Effector memory CD8-positive, alpha-beta T cell (primary cell): ENCODE data around the gene IFNL1.
"Not testable (repeated sequence)": the region's sequence is repeated elsewhere in the genome, so short reads cannot be mapped to it uniquely, and the experiment has no call there.

Experiments
- ATAC-seq: fragments of 150-1000 bp; cut with Tn5 transposase; replicated peaks from 2 replicates; pipeline ENCODE4 v1.10.0; 2021; ENCODE audit warnings: mild to moderate bottlenecking, moderate library complexity
- DNase-seq, 3 experiments: peaks; one replicate each; pipeline ENCODE4 v3.0.0; 2021
- H3K27ac Mint-ChIP-seq, 2 donors: one replicate each; pipeline ENCODE4 v1.8.0; 2022; ENCODE audit warnings: mild to moderate bottlenecking in 2 of 2, mixed read lengths in 2 of 2, moderate library complexity in 2 of 2
- H3K27me3 Mint-ChIP-seq, 2 donors: one replicate each; pipeline ENCODE4 v1.8.0; 2022; ENCODE audit warnings: mixed read lengths in 2 of 2
- H3K36me3 Mint-ChIP-seq: one replicate; pipeline ENCODE4 v1.8.0; 2022; ENCODE audit warnings: mild to moderate bottlenecking, moderate library complexity, mixed read lengths; ENCODE audit not compliant: insufficient read depth
- H3K4me1 Mint-ChIP-seq, 2 donors: one replicate each; pipeline ENCODE4 v1.8.0; 2022; ENCODE audit warnings: low read depth in 2 of 2, mixed read lengths in 2 of 2
- H3K4me3 Mint-ChIP-seq, 2 donors: one replicate each; pipeline ENCODE4 v1.8.0; 2022; ENCODE audit warnings: mild to moderate bottlenecking in 2 of 2, mixed read lengths in 2 of 2, moderate library complexity in 2 of 2
- H3K9me3 Mint-ChIP-seq, 2 donors: one replicate each; pipeline ENCODE4 v1.8.0; 2022; ENCODE audit warnings: mixed read lengths in 2 of 2

The IFNL1 gene

DNA sequence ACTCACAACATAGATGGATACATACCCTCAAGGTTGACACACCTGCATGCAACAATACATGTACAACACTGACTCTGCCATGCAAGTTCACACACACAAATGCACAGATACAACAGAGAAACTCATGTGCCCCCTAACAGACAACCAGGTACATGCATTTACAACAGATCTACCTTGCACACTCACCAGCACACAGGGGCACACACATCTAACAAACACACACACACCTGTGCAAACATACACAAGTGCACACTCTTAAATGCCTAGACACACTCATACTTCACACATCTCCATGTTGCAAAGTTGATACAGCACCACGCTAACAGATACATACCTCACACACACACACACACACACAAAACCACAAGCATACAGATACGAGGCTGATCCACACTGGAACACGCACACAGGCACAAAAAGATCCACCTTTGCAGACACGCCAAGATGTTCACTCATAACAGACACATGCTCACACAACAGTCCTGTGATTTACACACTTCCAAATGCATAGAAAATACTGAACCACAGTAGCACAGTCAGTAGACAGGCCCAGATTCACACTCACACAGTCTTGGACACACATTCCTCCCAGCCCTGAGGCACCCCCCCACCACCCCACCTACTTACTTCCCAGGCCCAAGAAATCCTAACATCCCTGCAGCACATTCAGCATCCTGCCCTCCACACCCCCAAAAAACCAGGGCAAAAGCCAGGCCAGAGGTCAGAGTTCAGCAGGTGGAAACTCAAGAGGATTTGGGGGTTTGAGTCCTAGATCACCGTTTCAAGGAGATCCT lies 23.1 kb downstream of the IFNL1 start:
- no peak for DNase-seq
- no peak for ATAC-seq
- Mint-ChIP-seq H3K27ac (peak overlapping the region; percentile 10 to 47), H3K4me3 (peak overlapping the region; percentile 73 to 77), H3K27me3 (no peaks in the 10 kb centered on the region), H3K9me3 (no peaks in the 10 kb centered on the region), H3K36me3 (peaks cover 9% of the 10 kb centered on the region), H3K4me1 (peaks cover 29 to 39% of the 10 kb centered on the region in 2 donors)

DNA sequence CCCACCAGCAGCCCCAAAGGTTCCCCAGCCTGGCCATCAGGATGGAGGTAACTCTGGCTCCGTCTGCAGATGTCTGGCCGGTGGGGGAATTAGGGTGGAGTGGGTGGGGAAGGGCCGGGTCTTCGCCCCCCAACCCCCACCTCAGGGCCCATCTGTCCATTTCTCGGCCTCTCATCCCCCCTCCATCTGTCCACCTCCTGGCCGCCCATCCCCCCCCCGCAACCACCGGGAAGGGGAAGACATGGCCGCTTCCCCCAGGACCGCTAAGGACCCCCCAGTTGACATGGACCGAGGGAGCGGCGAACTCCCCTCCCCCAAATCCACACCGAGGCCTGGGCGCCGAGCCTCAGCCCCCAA lies 23.7 kb downstream of the IFNL1 start:
- DNase-seq: no peak
- no peak for ATAC-seq
- H3K9me3 Mint-ChIP-seq: no peaks in the 10 kb centered on the region
- no peaks in the 10 kb centered on the region for H3K27me3 Mint-ChIP-seq
- peaks cover 11% of the 10 kb centered on the region for H3K36me3 Mint-ChIP-seq
- peaks cover 29 to 39% of the 10 kb centered on the region in 2 donors for H3K4me1 Mint-ChIP-seq
- peak overlapping the region in 1 of 2 donors; percentile 47 for H3K27ac Mint-ChIP-seq
- H3K4me3 Mint-ChIP-seq: peak overlapping the region; percentile 73 to 77

DNA sequence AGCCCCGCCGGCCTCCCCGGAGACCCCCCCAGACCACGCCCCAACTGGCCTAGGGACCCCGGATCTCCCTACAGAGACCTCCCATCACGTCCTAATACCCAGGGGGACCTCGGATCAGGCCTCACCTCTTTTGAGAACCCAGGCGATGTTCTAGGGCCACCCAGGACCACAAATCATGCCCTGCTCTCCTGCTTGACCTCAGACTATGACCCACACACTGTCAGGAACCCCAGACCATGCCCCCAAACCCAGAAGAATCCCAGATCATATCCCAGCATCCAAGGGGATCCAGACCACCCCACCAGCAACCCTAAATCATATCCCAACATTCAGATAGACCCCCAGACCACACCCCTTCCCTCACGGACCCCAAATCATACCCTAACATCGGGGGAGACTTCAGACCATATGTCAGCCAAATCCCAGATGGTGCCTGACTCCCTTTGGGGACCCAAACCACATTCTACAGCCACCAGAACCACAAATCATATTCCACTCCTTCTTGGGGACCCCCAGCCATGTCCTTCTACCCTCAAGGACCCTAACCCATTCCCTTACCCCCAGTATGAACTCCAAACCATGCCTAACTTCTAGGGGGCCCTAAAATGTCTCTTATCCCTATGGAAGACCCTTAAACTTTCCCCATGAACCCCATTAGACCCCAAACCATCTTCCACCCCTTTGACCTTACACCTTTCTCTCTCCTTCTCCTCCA lies 25.1 kb downstream of the IFNL1 start:
- peak; percentile 30 for ATAC-seq
- no peaks in the 10 kb centered on the region for H3K27me3 Mint-ChIP-seq
- DNase-seq: no peak
- peaks cover 31 to 40% of the 10 kb centered on the region in 2 donors for H3K4me1 Mint-ChIP-seq
- H3K9me3 Mint-ChIP-seq: no peaks in the 10 kb centered on the region
- peak overlapping the region; percentile 79 to 80 for H3K4me3 Mint-ChIP-seq
- H3K27ac Mint-ChIP-seq: peak overlapping the region; percentile 87 to 92
- H3K36me3 Mint-ChIP-seq: peaks cover 22% of the 10 kb centered on the region

DNA sequence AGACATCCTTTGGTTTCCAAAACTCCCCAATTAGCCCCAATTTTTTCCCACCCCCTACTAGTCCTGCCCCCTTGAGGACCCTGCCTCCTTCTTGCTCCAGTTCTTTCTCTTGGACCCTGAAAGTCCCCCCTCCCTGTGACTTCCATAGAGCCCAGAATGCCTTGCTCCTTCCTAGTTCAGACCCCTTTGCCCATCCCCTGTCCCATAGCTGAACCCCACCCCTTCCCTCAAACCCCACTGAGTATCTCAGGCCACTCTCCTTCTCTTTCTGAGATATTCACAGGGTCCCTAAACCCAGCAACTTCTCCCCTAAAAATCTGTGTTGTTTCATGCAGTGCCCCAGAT lies 25.6 kb downstream of the IFNL1 start:
- Mint-ChIP-seq H3K36me3 (peaks cover 25% of the 10 kb centered on the region), H3K4me3 (peak overlapping the region; percentile 79 to 80), H3K27ac (peak overlapping the region; percentile 87 to 92), H3K4me1 (peaks cover 31 to 43% of the 10 kb centered on the region in 2 donors), H3K9me3 (no peaks in the 10 kb centered on the region), H3K27me3 (no peaks in the 10 kb centered on the region)
- ATAC-seq (no peak), DNase-seq (no peak)

DNA sequence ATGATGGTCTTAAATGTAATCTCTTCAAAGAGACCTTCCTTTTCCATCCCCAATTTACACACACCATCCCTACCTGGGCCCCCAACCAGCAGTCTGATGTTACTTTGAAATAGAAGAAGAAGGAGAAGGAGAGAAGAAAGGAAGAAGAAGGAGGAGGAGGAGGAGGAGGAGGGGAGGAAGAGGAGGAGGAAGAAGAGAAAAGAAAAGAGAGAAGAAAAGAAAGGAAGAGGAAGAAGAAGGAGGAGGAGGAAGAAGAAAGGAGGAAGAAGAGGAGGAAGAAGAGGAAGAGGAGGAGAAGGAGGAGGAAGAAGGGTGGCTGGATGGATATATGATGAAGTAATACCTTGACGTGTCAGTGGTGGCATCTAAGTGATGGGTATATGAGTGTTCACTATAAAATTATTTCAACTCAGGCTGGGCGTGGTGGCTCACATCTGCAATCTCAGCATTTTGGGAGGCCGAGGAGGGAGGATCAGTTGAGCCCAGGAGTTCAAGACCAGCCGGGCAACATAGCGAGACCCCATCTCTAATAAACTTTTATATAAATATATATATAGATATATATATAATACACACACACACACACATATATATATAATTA lies 28.1 kb downstream of the IFNL1 start:
- H3K9me3 Mint-ChIP-seq: no peaks in the 10 kb centered on the region
- peaks cover 32 to 44% of the 10 kb centered on the region in 2 donors for H3K4me1 Mint-ChIP-seq
- H3K36me3 Mint-ChIP-seq: peaks cover 44% of the 10 kb centered on the region
- ATAC-seq: no peak
- H3K27ac Mint-ChIP-seq: peak overlapping the region in 1 of 2 donors; percentile 87
- H3K4me3 Mint-ChIP-seq: no peak overlapping the region
- no peaks in the 10 kb centered on the region for H3K27me3 Mint-ChIP-seq
- no peak for DNase-seq

DNA sequence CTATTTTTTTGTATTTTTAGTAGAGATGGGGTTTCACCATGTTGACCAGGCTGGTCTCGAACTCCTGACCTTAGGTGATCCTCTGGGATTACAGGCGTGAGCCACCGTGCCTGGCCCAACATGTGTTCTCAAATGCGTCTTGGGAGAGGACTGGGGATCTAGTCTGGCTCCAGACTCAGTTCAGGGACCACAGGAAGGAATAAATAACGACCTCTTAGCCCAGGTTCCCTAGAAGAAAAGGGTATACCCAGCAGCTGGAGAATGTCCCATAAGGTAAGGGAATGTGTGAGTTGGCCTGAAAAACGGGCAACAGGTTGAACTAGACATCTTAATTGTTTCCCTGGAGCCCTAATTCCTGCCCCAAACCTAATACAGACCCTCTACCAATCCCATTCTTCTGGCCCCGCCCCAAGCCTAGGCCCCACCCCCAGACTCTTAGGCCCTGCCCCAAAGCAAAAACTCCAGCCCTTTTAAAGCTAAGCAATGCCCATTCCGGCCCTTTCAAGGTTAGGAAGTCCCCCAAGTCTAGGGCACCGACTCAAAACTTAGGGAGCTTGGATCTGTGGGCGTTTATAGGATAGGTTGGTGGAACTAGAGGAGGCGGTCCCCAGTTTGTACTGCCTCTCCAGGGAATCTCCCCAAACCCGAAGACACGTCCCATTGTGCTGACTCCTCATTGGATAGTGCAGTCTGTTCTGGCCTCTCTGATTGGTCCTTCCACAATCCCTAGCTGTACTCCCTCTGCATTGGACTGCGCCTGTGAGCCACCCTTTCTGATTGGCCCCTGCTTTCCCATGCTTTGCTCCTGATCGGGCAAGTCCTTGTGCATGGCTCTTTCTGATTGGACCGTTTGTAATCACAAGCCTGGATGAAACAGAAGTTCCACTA lies 29.8 kb downstream of the IFNL1 start:
- ATAC-seq (no peak), DNase-seq (no peak)
- Mint-ChIP-seq H3K27me3 (no peaks in the 10 kb centered on the region), H3K4me3 (no peak overlapping the region), H3K4me1 (peaks cover 35 to 39% of the 10 kb centered on the region in 2 donors), H3K9me3 (no peaks in the 10 kb centered on the region), H3K27ac (peak overlapping the region in 1 of 2 donors; percentile 31), H3K36me3 (peaks cover 54% of the 10 kb centered on the region)

DNA sequence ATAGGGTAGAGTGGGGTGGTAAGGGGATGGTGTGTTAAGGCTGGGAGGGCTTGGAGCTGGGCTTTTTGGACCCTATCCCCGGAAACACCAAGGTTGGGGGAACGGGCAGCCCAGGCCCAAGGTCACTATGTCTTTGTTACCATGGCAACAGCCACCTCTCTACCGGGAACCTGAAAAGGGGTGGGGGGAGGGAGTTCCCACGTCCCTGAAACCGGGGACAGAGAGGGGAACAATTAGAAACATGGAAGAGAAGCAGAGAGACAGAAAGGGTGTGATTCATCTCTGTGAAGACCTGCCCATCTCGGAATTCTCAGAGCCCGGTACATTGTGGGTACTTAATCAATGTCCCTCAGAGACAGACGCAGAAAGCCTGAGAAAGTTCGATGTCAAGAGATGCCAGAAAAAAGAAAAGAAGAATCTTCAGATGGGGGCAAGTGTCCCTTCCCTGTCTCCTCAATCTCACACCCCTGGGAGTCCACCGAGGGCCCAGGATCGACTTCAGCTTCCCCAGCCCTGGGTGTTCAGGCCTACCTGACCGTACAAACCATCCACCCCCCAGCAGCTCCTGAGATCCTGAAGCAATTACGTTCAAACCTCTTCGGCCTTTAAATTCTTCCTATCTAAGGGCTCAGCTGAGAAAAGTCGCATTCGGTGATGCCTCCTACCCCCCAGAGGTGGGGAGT lies 31.3 kb downstream of the IFNL1 start:
- DNase-seq (no peak), ATAC-seq (no peak)
- no peak overlapping the region for H3K4me3 Mint-ChIP-seq
- no peaks in the 10 kb centered on the region for H3K9me3 Mint-ChIP-seq
- H3K36me3 Mint-ChIP-seq: peaks cover 66% of the 10 kb centered on the region
- no peaks in the 10 kb centered on the region for H3K27me3 Mint-ChIP-seq
- peaks cover 27 to 28% of the 10 kb centered on the region in 2 donors for H3K4me1 Mint-ChIP-seq
- H3K27ac Mint-ChIP-seq: peak overlapping the region; percentile 35 to 68

DNA sequence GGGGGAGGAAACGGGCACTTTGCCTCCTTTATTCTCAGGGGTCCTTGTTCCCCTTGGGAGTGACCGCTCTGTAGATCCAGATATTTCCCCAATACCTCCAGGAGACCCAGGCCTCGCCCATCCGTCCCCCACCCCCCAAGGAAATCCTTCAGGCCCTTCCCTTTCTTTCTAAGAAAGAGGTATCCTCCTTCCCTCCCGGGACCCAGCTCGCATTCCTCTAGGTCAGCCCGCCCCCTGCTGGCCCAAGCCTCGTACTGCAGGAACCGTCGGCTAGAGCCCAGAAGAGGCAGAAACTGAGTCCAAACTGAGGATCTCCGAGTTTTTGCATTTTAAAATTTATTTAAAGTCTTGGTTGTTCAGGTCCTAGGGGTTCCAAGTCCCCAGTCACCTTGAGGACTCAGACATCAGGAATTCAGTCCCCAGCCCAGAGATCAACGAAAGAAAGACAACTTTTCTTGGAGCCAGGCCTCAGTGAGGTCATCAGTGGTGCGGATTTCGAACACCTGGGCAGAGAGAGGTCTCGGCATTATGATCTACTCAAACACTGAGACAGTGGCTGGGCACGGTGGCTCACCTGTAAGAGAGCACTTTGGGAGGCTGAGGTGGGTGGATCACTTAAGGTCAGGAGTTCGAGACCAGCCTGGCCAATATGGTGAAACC lies 32.0 kb downstream of the IFNL1 start:
- Mint-ChIP-seq H3K9me3 (no peaks in the 10 kb centered on the region), H3K27me3 (no peaks in the 10 kb centered on the region), H3K4me1 (peaks cover 27 to 28% of the 10 kb centered on the region in 2 donors), H3K4me3 (peak overlapping the region; percentile 4 to 18), H3K36me3 (peaks cover 67% of the 10 kb centered on the region), H3K27ac (peak overlapping the region; percentile 35 to 68)
- DNase-seq (peak; percentile 84 to 90 (median 88)), ATAC-seq (peak; percentile 83)

DNA sequence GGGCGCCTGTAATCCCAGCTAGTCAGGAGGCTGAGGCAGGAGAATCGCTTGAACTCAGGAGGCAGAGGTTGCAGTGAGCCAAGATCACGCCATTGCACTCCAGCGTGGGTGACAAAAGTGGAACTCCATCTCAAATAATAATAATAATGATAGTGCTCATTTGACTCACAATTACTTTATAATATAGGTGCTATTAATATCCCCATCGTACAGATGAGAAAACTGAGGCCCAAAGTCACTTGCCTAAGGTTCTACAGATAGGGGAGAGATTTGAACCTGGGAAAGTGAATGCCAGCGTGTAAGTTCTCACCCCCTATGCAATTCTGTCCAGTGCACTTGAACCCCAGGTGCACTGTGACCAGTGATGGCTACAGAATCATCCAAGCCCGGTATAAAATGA lies 33.7 kb downstream of the IFNL1 start:
- H3K36me3 Mint-ChIP-seq: peaks cover 76% of the 10 kb centered on the region
- peak overlapping the region; percentile 17 to 84 for H3K27ac Mint-ChIP-seq
- H3K9me3 Mint-ChIP-seq: no peaks in the 10 kb centered on the region
- peak overlapping the region in 1 of 2 donors; percentile 49 for H3K4me3 Mint-ChIP-seq
- no peaks in the 10 kb centered on the region for H3K27me3 Mint-ChIP-seq
- H3K4me1 Mint-ChIP-seq: peaks cover 36 to 38% of the 10 kb centered on the region in 2 donors
- ATAC-seq (no peak), DNase-seq (no peak)

DNA sequence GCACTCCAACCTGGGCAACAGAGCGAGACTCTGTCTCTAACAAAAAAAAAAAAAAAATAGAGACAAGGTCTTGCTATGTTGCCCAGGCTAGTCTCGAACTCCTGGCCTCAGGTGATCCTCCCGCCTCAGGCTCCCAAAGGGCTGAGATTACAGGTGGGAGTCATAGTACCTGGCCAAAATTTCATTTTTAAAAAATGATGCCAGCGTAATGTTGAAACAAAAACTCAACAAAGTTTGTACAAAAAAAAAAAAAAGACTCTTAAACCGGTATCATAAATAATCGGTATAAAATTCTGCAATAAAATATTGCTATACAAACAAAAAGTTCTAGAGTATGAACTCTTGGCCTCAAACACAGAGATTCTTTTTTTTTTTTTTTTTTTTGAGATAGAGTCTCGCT lies 36.1 kb downstream of the IFNL1 start:
- peak overlapping the region in 1 of 2 donors; percentile 32 for H3K27ac Mint-ChIP-seq
- DNase-seq (no peak), ATAC-seq (no peak)
- no peaks in the 10 kb centered on the region for H3K9me3 Mint-ChIP-seq
- H3K4me1 Mint-ChIP-seq: peaks cover 46 to 51% of the 10 kb centered on the region in 2 donors
- no peaks in the 10 kb centered on the region for H3K27me3 Mint-ChIP-seq
- H3K36me3 Mint-ChIP-seq: peaks cover 71% of the 10 kb centered on the region
- peak overlapping the region in 1 of 2 donors; percentile 99 for H3K4me3 Mint-ChIP-seq

DNA sequence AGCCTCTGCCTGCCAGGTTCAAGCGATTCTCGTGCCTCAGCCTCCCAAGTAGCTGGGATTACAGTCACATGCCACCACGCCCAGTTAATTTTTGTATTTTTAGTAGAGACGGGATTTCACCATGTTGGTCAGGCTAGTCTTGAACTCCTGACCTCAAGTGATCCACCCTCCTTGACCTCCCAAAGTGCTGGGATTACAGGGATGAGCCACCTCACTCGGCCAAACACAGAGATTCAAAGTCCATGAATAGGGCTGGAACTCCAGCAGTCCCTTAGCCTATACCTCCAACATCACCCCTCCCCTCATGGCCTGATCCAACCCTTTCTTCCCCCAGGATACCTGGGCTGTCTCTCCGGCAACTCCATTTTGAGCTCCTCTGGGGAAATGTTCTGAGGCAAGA lies 36.5 kb downstream of the IFNL1 start:
- H3K36me3 Mint-ChIP-seq: peaks cover 71% of the 10 kb centered on the region
- peaks cover 46 to 54% of the 10 kb centered on the region in 2 donors for H3K4me1 Mint-ChIP-seq
- not testable (repeated sequence) for DNase-seq, ATAC-seq, H3K27me3 Mint-ChIP-seq, H3K9me3 Mint-ChIP-seq
- H3K27ac Mint-ChIP-seq: peak overlapping the region in 1 of 2 donors; percentile 32
- H3K4me3 Mint-ChIP-seq: peak overlapping the region; percentile 99

DNA sequence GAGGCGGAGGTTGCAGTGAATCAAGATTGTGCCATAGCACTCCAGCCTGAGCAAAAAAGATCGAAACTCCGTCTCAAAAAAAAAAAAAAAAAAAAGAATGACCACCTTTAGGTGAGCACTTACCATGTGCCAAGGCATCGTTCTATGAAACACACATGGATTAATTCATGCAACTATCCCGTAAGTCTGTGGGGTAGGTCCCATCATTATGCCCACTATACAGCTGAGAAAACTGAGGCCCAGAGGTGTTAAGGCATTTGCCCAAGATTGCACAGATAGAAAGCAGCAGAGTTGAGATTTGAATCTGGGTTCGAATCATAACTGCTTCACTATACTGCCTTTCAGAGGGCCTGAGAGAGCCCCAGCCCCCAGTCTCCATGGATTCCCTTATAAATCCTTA lies 37.3 kb downstream of the IFNL1 start:
- no peaks in the 10 kb centered on the region for H3K9me3 Mint-ChIP-seq
- no peak overlapping the region for H3K27ac Mint-ChIP-seq
- H3K27me3 Mint-ChIP-seq: no peaks in the 10 kb centered on the region
- peaks cover 64% of the 10 kb centered on the region for H3K36me3 Mint-ChIP-seq
- DNase-seq (no peak), ATAC-seq (no peak)
- peak overlapping the region; percentile 99 for H3K4me3 Mint-ChIP-seq
- H3K4me1 Mint-ChIP-seq: peaks cover 43 to 47% of the 10 kb centered on the region in 2 donors
